GM12875 (cell line): ENCODE results near the gene CNTNAP5.

Source experiments
- H3K4me3 ChIP-seq: one replicate; pipeline ENCODE4 v1.5.1; 2011; ENCODE audit warnings: low read depth, low read length, control low read depth
- CTCF ChIP-seq: IDR thresholded peaks from 2 replicates; pipeline ENCODE4 v1.5.1; 2011; ENCODE audit warnings: low read depth, mild to moderate bottlenecking, control low read depth, inconsistent platforms, low read length, moderate library complexity, borderline replicate concordance; ENCODE audit not compliant: insufficient read depth

The CNTNAP5 gene

DNA sequence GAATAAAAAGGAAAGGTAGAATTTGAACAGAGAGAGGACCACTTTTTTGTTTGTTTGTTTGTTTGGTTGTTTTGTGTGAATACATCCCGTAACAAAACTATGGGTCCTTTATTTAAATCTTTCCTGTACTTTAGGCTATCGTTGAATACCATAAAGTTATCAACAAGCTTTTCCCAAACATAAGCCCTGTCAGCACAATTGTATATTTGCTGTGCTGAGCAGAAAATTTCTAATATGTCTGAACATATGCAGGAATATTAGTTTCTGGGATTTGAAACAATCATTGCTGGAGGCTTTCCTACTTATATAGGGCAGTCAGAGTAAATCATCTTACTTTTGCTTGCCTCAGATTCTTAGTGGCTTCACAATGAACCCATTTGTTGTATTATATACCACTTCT is 536.4 kb downstream of the CNTNAP5 start:
- no peak for TF ChIP-seq CTCF
- H3K4me3 ChIP-seq = no peak overlapping the region

GRCh38 chr2:124563426-124563825 is 538.3 kb downstream of the CNTNAP5 start:
- no peak overlapping the region for H3K4me3 ChIP-seq
- no peak for TF ChIP-seq CTCF

DNA sequence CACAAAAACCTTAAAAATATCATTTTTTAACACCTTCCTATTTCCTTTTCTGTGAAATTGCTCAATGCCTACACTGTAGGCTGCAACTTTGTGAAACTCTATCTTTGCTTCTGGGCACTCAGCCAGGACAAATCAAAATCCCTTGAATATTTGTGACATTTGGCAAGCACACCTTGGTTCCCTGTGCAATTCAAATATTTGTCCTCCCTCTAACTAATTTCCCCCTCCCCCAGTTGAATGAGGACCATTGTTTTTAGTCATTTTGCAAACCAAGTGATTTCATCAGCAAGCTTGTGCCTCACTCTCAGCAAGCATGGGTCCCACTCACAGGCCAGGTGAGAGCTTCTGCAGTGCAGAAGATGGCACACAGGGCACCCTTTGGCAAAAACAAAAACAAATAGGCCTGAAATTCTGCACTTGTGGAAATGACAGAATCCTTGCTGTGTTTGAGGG is 541.5 kb downstream of the CNTNAP5 start:
- TF ChIP-seq CTCF = no peak
- H3K4me3 ChIP-seq = no peak overlapping the region

DNA sequence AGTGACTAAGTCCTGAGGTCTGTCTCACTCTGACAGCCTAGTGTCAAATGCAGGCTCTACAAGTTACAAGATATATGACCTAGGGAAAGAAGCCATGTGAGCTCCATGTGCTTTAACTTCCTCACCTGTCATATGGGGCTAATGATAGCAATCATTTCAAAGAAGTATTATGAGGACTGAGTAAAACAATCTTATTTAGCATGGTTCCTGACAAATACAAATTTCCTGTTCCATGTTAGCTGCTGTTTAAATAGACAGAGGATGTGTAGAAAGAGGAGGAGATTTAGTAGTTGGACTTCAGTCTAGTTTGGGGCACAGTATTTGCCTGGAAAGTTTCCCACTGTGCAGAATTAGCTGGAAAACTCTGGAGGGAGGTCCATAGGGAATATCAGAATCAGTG is 545.8 kb downstream of the CNTNAP5 start:
- no peak overlapping the region for H3K4me3 ChIP-seq
- TF ChIP-seq CTCF = no peak

DNA sequence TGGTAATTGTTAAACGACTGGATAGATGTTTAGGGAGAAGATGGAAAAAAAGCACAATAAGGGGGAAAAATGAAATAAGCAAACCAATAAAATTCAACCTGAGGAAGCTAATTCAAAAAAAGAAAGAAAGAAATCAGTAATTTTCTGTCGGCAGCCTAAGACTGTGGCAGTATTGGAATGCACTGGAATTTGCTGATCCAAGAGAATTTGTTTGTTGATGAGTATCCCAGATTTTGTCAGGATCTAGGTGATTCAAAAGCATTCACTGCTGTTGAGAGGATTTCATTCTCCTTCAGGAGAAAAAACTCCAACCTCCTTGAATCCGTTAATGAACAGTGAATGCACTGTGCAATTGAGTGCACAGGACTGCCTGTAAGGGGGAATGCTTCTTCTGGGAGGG is 546.7 kb downstream of the CNTNAP5 start:
- H3K4me3 ChIP-seq = no peak overlapping the region
- no peak for TF ChIP-seq CTCF

DNA sequence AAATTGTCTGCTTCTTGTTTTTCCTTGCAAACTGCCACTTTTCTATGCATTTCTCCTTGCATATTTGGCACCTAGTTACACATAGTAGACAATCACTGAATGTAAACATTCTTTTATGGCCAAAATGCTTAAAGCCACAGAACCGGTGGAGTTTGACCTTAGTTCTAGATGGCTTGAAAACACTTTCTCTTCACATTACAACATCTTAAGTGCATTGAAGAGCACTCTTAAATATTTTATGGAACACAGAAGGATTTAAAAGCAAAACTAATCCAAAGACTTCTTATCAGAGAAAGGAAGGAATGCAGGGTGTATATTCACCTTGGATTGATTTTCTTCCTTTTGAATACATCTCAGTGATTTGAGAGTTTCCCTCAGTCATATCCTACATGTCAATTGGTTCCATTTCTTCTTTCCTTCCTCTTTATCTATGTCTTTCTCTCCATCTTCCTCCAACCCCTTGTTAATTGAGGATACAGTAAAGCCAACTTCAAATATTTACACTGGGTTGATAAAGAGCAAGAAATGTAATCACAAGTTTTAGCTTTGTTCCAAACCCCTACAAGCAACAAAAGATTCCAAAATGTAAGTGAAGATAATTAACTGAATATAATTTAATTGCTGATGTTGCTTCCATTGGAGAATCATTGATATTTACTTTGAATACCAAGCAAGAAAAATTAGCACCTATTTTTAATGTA is 548.0 kb downstream of the CNTNAP5 start:
- no peak for TF ChIP-seq CTCF
- H3K4me3 ChIP-seq = no peak overlapping the region

DNA sequence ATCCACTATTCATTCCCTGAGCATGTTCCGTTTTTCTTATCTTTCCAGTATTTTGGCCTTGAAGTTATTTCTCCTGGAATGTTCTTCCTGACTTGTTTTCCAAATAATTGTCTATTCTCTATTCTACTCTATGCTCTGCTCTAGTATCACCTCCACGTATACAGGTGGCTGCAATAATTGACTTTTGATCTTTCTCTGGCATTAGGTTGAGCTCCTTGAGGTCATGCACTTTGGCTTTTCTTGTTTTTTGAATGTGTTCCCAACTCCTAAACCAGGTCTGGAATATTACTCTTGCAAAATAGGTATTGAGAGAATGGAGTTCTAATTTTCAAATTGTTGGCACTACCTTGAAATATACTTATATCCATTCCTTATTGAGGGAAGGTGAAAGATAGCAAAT is 550.4 kb downstream of the CNTNAP5 start:
- no peak overlapping the region for H3K4me3 ChIP-seq
- no peak for TF ChIP-seq CTCF
